A549 (cell line): ENCODE results near the gene BOD1L1. TPM values are rescaled to one million over a fixed set of nuclear protein-coding genes. Genes with fewer than 3 reads are reported as not detected.

Experiments used
- ATAC-seq, 2 experiments: fragments of 200-7000 bp in 1 of 2; fragments of >200 bp in 1 of 2; cut with Nextera tagmentation in 1 of 2; cut with Tn5 transposase in 1 of 2; 3 replicates each; pipeline versions ENCODE4 v1.8.0 to v1.9.1; 2018 to 2020; ENCODE audit warnings: mild to moderate bottlenecking in 1 of 2, moderate library complexity in 1 of 2
- CTCF ChIA-PET: fragments of 300-600 bp; sonication (Branson Sonifier 250); formaldehyde crosslinking; extraction: SDS; loops from one replicate; lab custom pipeline; 2021; ENCODE audit warnings: antibody characterized with exemption, inconsistent platforms; lab: Yijun Ruan, JAX
- POLR2A ChIA-PET: fragments of 350-600 bp; formaldehyde crosslinking; extraction: SDS; loops from one replicate; lab custom pipeline; 2021; ENCODE audit warnings: antibody characterized with exemption, inconsistent platforms; lab: Yijun Ruan, JAX
- DNase-seq, 2 experiments: peaks; one replicate each; pipeline versions ENCODE4 v3.0.0 to v3.0.0-alpha.2; 2011 to 2016; ENCODE audit warnings: low read depth in 1 of 2, low spot score in 1 of 2
- FAIRE-seq: peaks from 2 replicates; lab custom pipeline; 2011; peaks lifted over from hg19 to GRCh38; lab: Jason Lieb, UNC
- H3K27ac ChIP-seq, 2 experiments: fragments of >200 bp; sonication (Bioruptor Twin); formaldehyde crosslinking; 3 replicates each; pipeline ENCODE4 v1.5.1; 2016 to 2017
- H3K4me1 ChIP-seq: fragments of >200 bp; sonication (Bioruptor Twin); formaldehyde crosslinking; 3 replicates; pipeline ENCODE4 v1.6.1; 2016
- H3K4me2 ChIP-seq: fragments of >200 bp; sonication (Bioruptor Twin); formaldehyde crosslinking; 3 replicates; pipeline ENCODE4 v1.6.1; 2016
- H3K4me3 ChIP-seq: fragments of >200 bp; sonication (Bioruptor Twin); formaldehyde crosslinking; 3 replicates; pipeline ENCODE4 v1.5.1; 2016
- H3K9me3 ChIP-seq: fragments of >200 bp; sonication (Bioruptor Twin); formaldehyde crosslinking; 3 replicates; pipeline ENCODE4 v1.6.1; 2016
- BCL3 ChIP-seq: fragments of >200 bp; sonication (Bioruptor Twin); formaldehyde crosslinking; IDR thresholded peaks from 3 replicates; pipeline ENCODE4 v1.6.1; 2016
- CHD4 ChIP-seq: fragments of 200-600 bp; sonication (generic); IDR thresholded peaks from 2 replicates; pipeline ENCODE4 v1.6.1; 2016; ENCODE audit warnings: antibody characterized with exemption, mild to moderate bottlenecking, borderline replicate concordance
- E2F6 ChIP-seq: IDR thresholded peaks from 2 replicates; pipeline ENCODE4 v1.6.1; 2012; ENCODE audit warnings: low read depth, borderline replicate concordance
- EHF ChIP-seq: fragments of 250-450 bp; sonication (Bioruptor Pico); IDR thresholded peaks from 2 replicates; pipeline ENCODE4 v1.5.0; 2020; ENCODE audit warnings: mild to moderate bottlenecking
- FOSL2 ChIP-seq, 2 experiments: fragments of 450-650 bp in 1 of 2; fragments of >200 bp in 1 of 2; sonication (Bioruptor Twin) in 1 of 2; formaldehyde crosslinking; IDR thresholded peaks; 2 replicates each; pipeline versions ENCODE4 v1.5.0 to v1.6.1; 2016 to 2020; ENCODE audit warnings: mild to moderate bottlenecking in 1 of 2, moderate library complexity in 1 of 2
- GATA3 ChIP-seq: IDR thresholded peaks from 2 replicates; pipeline ENCODE4 v1.6.1; 2012; ENCODE audit warnings: borderline replicate concordance
- HOXB13 ChIP-seq: fragments of 250-450 bp; sonication (Bioruptor Pico); IDR thresholded peaks from 2 replicates; pipeline ENCODE4 v1.5.0; 2020; ENCODE audit warnings: low read depth, mild to moderate bottlenecking, moderate library complexity
- JUNB ChIP-seq: fragments of >200 bp; sonication (Bioruptor Twin); formaldehyde crosslinking; IDR thresholded peaks from 2 replicates; pipeline ENCODE4 v1.6.1; 2016
- KDM1A ChIP-seq: fragments of 200-600 bp; sonication (generic); IDR thresholded peaks from 2 replicates; pipeline ENCODE4 v1.6.1; 2016; ENCODE audit warnings: low read depth, mild to moderate bottlenecking
- MAFK ChIP-seq: fragments of 450-650 bp; IDR thresholded peaks from 2 replicates; pipeline ENCODE4 v1.6.1; 2014; ENCODE audit not compliant: partially characterized antibody
- MYC ChIP-seq: IDR thresholded peaks from 2 replicates; pipeline ENCODE4 v1.6.1; 2012; ENCODE audit warnings: mild to moderate bottlenecking, inconsistent platforms, low read length, improper control_type of control experiment, borderline replicate concordance
- NPAS2 ChIP-seq: fragments of 250-450 bp; sonication (Bioruptor Pico); IDR thresholded peaks from 2 replicates; pipeline ENCODE4 v1.8.0; 2022; ENCODE audit warnings: mild to moderate bottlenecking, moderate library complexity, borderline replicate concordance
- PHF8 ChIP-seq: fragments of 200-600 bp; sonication (generic); IDR thresholded peaks from 2 replicates; pipeline ENCODE4 v1.6.1; 2016; ENCODE audit warnings: low read depth, mild to moderate bottlenecking, antibody characterized with exemption, moderate library complexity, borderline replicate concordance
- POLR2AphosphoS2 ChIP-seq: conservative IDR thresholded peaks from 2 replicates; pipeline ENCODE4 v1.6.1; 2012; ENCODE audit warnings: low read length, improper control_type of control experiment, inconsistent platforms
- RFX5 ChIP-seq: fragments of 450-650 bp; IDR thresholded peaks from 2 replicates; pipeline ENCODE4 v1.7.1; 2014; ENCODE audit warnings: antibody characterized with exemption, mild to moderate bottlenecking, moderate library complexity
- RNF2 ChIP-seq: fragments of 200-600 bp; sonication (generic); IDR thresholded peaks from 2 replicates; pipeline ENCODE4 v1.6.1; 2016; ENCODE audit warnings: low read depth, mild to moderate bottlenecking, antibody characterized with exemption, moderate library complexity, borderline replicate concordance
- SREBF2 ChIP-seq: fragments of 450-650 bp; IDR thresholded peaks from 2 replicates; pipeline ENCODE4 v1.6.1; 2014; ENCODE audit warnings: mild to moderate bottlenecking, moderate library complexity
- TFCP2L1 ChIP-seq: fragments of 250-450 bp; sonication (Bioruptor Pico); IDR thresholded peaks from 2 replicates; pipeline ENCODE4 v1.5.0; 2021; ENCODE audit warnings: mild to moderate bottlenecking
- TP53 ChIP-seq: fragments of 250-450 bp; sonication (Bioruptor Pico); IDR thresholded peaks from 2 replicates; pipeline ENCODE4 v1.5.0; 2021; ENCODE audit warnings: mild to moderate bottlenecking, moderate library complexity
- ZC3H11A ChIP-seq: fragments of 450-650 bp; IDR thresholded peaks from 2 replicates; pipeline ENCODE4 v1.6.1; 2014; ENCODE audit warnings: antibody characterized with exemption, mild to moderate bottlenecking
- ZFP36 ChIP-seq: fragments of 450-650 bp; IDR thresholded peaks from 2 replicates; pipeline ENCODE4 v1.6.1; 2014; ENCODE audit warnings: borderline replicate concordance; ENCODE audit not compliant: partially characterized antibody
- ZSCAN20 ChIP-seq: fragments of 250-450 bp; sonication (Bioruptor Pico); IDR thresholded peaks from 2 replicates; pipeline ENCODE4 v1.8.0; 2022; ENCODE audit warnings: mild to moderate bottlenecking, moderate library complexity
- WGBS: methylation state at CpG from one replicate; pipeline ENCODE4 v1.1.6; 2017; ENCODE audit errors: missing lambda C conversion rate; 5-methylcytosine and 5-hydroxymethylcytosine counted together
- polyA plus RNA-seq, 4 experiments: library from polyadenylated mRNA; depleted of rRNA in 3 of 4; stranded (reverse); fragments of >200 nt; fragmentation: RNase III in 1 of 4; extraction: RNeasy Plus Mini Kit Qiagen cat#74134 plus additional on column Dnase treatment in 1 of 4; gene quantifications; 2 replicates in 3 of 4; 3 replicates in 1 of 4; pipeline ENCODE4 v1.2.3, GENCODE V29; 2011 to 2017
- TF ChIP-seq, protein P1 (sequence below): IDR thresholded peaks from 2 replicates; pipeline ENCODE4 v1.6.1; 2012
- TF ChIP-seq, protein P2 (sequence below): IDR thresholded peaks from 2 replicates; pipeline ENCODE4 v1.6.1; 2012

Gene BOD1L1
- polyA plus RNA-seq, 2 of the 4 experiments (the other 2 are of a cell fraction): 16.4 to 27.7 TPM

- peak overlapping the region; percentile 10 to 23; a peak in 2 of 6 replicates for H3K27ac ChIP-seq
- peak overlapping the region; percentile 74 for H3K4me3 ChIP-seq
- H3K9me3 ChIP-seq: no peaks in the 10 kb centered on the region
- CTCF ChIA-PET: no interaction called here
- no peak for TF ChIP-seq TP53 (CRISPR knock-in tag)
- TF ChIP-seq POLR2AphosphoS2: no peak
- no peak for TF ChIP-seq NPAS2 (CRISPR knock-in tag)
- TF ChIP-seq CHD4: no peak
- TF ChIP-seq JUNB: no peak
- TF ChIP-seq RNF2: no peak
- no peak for TF ChIP-seq HOXB13 (CRISPR knock-in tag)
- no peak for TF ChIP-seq PHF8
- DNase-seq (no peak), FAIRE-seq (no peak), ATAC-seq (no peak)
- POLR2A ChIA-PET: no interaction called here
- H3K4me2 ChIP-seq: peak overlapping the region; percentile 97
- WGBS: 2% methylated on average over 8 of the region's 8 CpGs
- no peaks in the 10 kb centered on the region; the same call in 2 of the 3 replicates for H3K4me1 ChIP-seq
These were observed 82.1 kb downstream of the BOD1L1 start for GRCh38 chr4:13545394-13545808.

- Histone ChIP-seq H3K27ac (peak overlapping the region; percentile 45 to 83), H3K9me3 (no peaks in the 10 kb centered on the region), H3K4me1 (no peaks in the 10 kb centered on the region; the same call in 2 of the 3 replicates), H3K4me2 (peak overlapping the region; percentile 97), H3K4me3 (peak overlapping the region; percentile 74)
- ChIA-PET CTCF (interaction anchor here (0.5 to 1.7 kb wide), 2 partner anchors 312 to 692 kb away, joined by 3 to 8 read pairs; no protein-coding TSS in a partner anchor), POLR2A (no interaction called here)
- ATAC-seq (peak; percentile 90 to 93), FAIRE-seq (no peak), DNase-seq (peak; percentile 73 to 90)
- WGBS: 2% methylated on average over 24 of the region's 54 CpGs
- no peak for TF ChIP-seq NPAS2 (CRISPR knock-in tag)
- no peak for TF ChIP-seq POLR2AphosphoS2
- peak; percentile 84; the same call in 1 of the 2 replicates for TF ChIP-seq E2F6
- TF ChIP-seq, protein P1, sequence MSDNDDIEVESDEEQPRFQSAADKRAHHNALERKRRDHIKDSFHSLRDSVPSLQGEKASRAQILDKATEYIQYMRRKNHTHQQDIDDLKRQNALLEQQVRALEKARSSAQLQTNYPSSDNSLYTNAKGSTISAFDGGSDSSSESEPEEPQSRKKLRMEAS: peak; percentile 94
- TF ChIP-seq, protein P2, sequence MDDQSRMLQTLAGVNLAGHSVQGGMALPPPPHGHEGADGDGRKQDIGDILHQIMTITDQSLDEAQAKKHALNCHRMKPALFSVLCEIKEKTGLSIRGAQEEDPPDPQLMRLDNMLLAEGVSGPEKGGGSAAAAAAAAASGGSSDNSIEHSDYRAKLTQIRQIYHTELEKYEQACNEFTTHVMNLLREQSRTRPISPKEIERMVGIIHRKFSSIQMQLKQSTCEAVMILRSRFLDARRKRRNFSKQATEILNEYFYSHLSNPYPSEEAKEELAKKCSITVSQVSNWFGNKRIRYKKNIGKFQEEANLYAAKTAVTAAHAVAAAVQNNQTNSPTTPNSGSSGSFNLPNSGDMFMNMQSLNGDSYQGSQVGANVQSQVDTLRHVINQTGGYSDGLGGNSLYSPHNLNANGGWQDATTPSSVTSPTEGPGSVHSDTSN: peak; percentile 81
- no peak for TF ChIP-seq MYC
- TF ChIP-seq BCL3: no peak
- TF ChIP-seq RNF2: 0 out of 2 replicates have a peak, but pooled peaks have one; percentile 71
- TF ChIP-seq EHF (CRISPR knock-in tag): no peak
These were observed 82.7 kb downstream of the BOD1L1 start for GRCh38 chr4:13544606-13545393.

- H3K4me3 ChIP-seq: peak within 1 kb of the TSS; percentile 74
- FAIRE-seq: no peak
- CTCF ChIA-PET: interaction anchor here (0.5 to 1.7 kb wide), 2 partner anchors 311 to 692 kb away, joined by 3 to 8 read pairs; no protein-coding TSS in a partner anchor
- H3K9me3 ChIP-seq: no peaks in the 10 kb centered on the region
- no peaks in the 10 kb centered on the region; the same call in 2 of the 3 replicates for H3K4me1 ChIP-seq
- H3K27ac ChIP-seq: peak within 1 kb of the TSS; percentile 45 to 83
- peak; percentile 65 to 78 for ATAC-seq
- peak within 1 kb of the TSS; percentile 97 for H3K4me2 ChIP-seq
- 90% methylated on average over 4 of the region's 96 CpGs for WGBS
- no peak for DNase-seq
- POLR2A ChIA-PET: no interaction called here
- TF ChIP-seq EHF (CRISPR knock-in tag): no peak
- TF ChIP-seq SREBF2: no peak
- TF ChIP-seq GATA3: no peak
- TF ChIP-seq, protein P2: no peak
- no peak for TF ChIP-seq ZSCAN20 (CRISPR knock-in tag)
- no peak for TF ChIP-seq MAFK
- no peak for TF ChIP-seq KDM1A
- no peak for TF ChIP-seq RFX5
- TF ChIP-seq ZC3H11A: no peak
- no peak for TF ChIP-seq E2F6
- no peak for TF ChIP-seq NPAS2 (CRISPR knock-in tag)
- TF ChIP-seq TP53 (CRISPR knock-in tag): no peak
- TF ChIP-seq ZFP36: no peak
- TF ChIP-seq FOSL2 (IDR thresholded peaks at IDR 0.05): no peak
- TF ChIP-seq FOSL2 (CRISPR knock-in tag; IDR thresholded peaks at IDR 0.05): no peak
- TF ChIP-seq HOXB13 (CRISPR knock-in tag): no peak
- no peak for TF ChIP-seq TFCP2L1 (CRISPR knock-in tag)
These were observed 83.5 kb downstream of the BOD1L1 start, which contains the start of gene NKX3-2 for GRCh38 chr4:13543839-13544605. Gene NKX3-2 (minus strand): TSS chr4:13544508. CDS start chr4:13544414, 94 bp downstream.
